Karpas-422 (cell line): Measurements from ENCODE around the gene CREB3L4. TPM values are rescaled to one million over a fixed set of nuclear protein-coding genes. Genes with fewer than 3 reads are reported as not detected.
"Not testable (repeated sequence)": the region's sequence is repeated elsewhere in the genome, so short reads cannot be mapped to it uniquely, and the experiment has no call there.

Source experiments
- DNase-seq: peaks from one replicate; pipeline ENCODE4 v3.0.0-alpha.2; 2015
- H2AFZ ChIP-seq: fragments of 200-600 bp; sonication (generic); 2 replicates; pipeline ENCODE4 v1.6.1; 2014; ENCODE audit warnings: antibody characterized with exemption, low read length, mixed read lengths
- H3K27ac ChIP-seq: fragments of 200-600 bp; sonication (generic); 2 replicates; pipeline ENCODE4 v1.5.1; 2014; ENCODE audit warnings: mild to moderate bottlenecking, low read length, moderate library complexity
- H3K27me3 ChIP-seq: fragments of 200-600 bp; sonication (generic); 2 replicates; pipeline ENCODE4 v1.6.1; 2014; ENCODE audit warnings: low read length, mixed read lengths
- H3K36me3 ChIP-seq: fragments of 200-600 bp; sonication (generic); 2 replicates; pipeline ENCODE4 v1.6.1; 2014; ENCODE audit warnings: low read length, mixed read lengths; ENCODE audit not compliant: insufficient read depth
- H3K4me1 ChIP-seq: fragments of 200-600 bp; sonication (generic); 2 replicates; pipeline ENCODE4 v1.6.1; 2014; ENCODE audit warnings: mild to moderate bottlenecking, low read length, mixed read lengths
- H3K4me2 ChIP-seq: fragments of 200-600 bp; sonication (generic); 2 replicates; pipeline ENCODE4 v1.6.1; 2014; ENCODE audit warnings: low read length, low read depth, mild to moderate bottlenecking; ENCODE audit not compliant: poor library complexity, severe bottlenecking
- H3K4me3 ChIP-seq: fragments of 200-600 bp; sonication (generic); 2 replicates; pipeline ENCODE4 v1.5.1; 2014; ENCODE audit warnings: mild to moderate bottlenecking, antibody characterized with exemption, low read length, mixed read lengths
- H3K79me2 ChIP-seq: fragments of 200-600 bp; sonication (generic); 2 replicates; pipeline ENCODE4 v1.6.1; 2014; ENCODE audit warnings: mild to moderate bottlenecking, low read length, mixed read lengths
- H3K9ac ChIP-seq: fragments of 200-600 bp; sonication (generic); 2 replicates; pipeline ENCODE4 v1.6.0; 2014; ENCODE audit warnings: low read length
- H3K9me2 ChIP-seq: fragments of 200-600 bp; sonication (generic), shearing (Covaris generic); replicated peaks from 2 replicates; pipeline ENCODE4 v1.6.0; 2014; ENCODE audit warnings: mild to moderate bottlenecking, low read length, moderate library complexity; ENCODE audit not compliant: insufficient read depth
- H3K9me3 ChIP-seq: fragments of 300-700, 200-600 bp; sonication (generic); 2 replicates; pipeline ENCODE4 v1.6.1; 2014; ENCODE audit warnings: low read length, mixed read lengths
- H4K20me1 ChIP-seq: fragments of 200-600 bp; sonication (generic); 2 replicates; pipeline ENCODE4 v1.6.1; 2014; ENCODE audit warnings: mild to moderate bottlenecking, antibody characterized with exemption, low read length, low read depth; ENCODE audit not compliant: insufficient read depth
- total RNA-seq: library from RNA; depleted of rRNA; stranded (reverse); fragments of >200 nt; shearing (Covaris generic); gene quantifications from 2 replicates; pipeline ENCODE4 v1.2.3, GENCODE V29; 2014; ENCODE audit warnings: low replicate concordance

Gene CREB3L4
- total RNA-seq, 1 experiment from 2014 or later: 22.2 TPM

- Histone ChIP-seq H3K27me3 (no peaks in the 10 kb centered on the region), H3K9me2 (no peaks in the 10 kb centered on the region), H2AFZ (peak within 1 kb of the TSS; percentile 29), H4K20me1 (peaks cover 13% of the 10 kb centered on the region), H3K4me3 (peak within 1 kb of the TSS; percentile 78), H3K9me3 (no peaks in the 10 kb centered on the region), H3K36me3 (peaks cover 22% of the 10 kb centered on the region), H3K4me2 (peak within 1 kb of the TSS; percentile 76), H3K27ac (peak within 1 kb of the TSS; percentile 60), H3K4me1 (peaks cover 39% of the 10 kb centered on the region), H3K79me2 (peaks cover 15% of the 10 kb centered on the region), H3K9ac (peak within 1 kb of the TSS; percentile 90)
- DNase-seq: peak; percentile 98
These were observed 22.9 kb downstream of the CREB3L4 start, which contains the start of gene RPS27 for GRCh38 chr1:153990468-153991150. TSS of gene RPS27 (plus strand) at chr1:153990762. CDS start at chr1:153990797, 35 bp downstream.

GRCh38 chr1:153991151-153991630, 23.5 kb downstream of the CREB3L4 start:
- Histone ChIP-seq H3K9me3 (no peaks in the 10 kb centered on the region), H3K4me3 (peak overlapping the region; percentile 78), H3K9ac (peak overlapping the region; percentile 90), H4K20me1 (peaks cover 13% of the 10 kb centered on the region), H3K36me3 (peaks cover 22% of the 10 kb centered on the region), H3K27me3 (no peaks in the 10 kb centered on the region), H3K79me2 (peaks cover 15% of the 10 kb centered on the region), H3K27ac (peak overlapping the region; percentile 60), H3K4me2 (peak overlapping the region; percentile 76), H2AFZ (no peak overlapping the region), H3K4me1 (peaks cover 34% of the 10 kb centered on the region), H3K9me2 (no peaks in the 10 kb centered on the region)
- peak; percentile 44 for DNase-seq

- Histone ChIP-seq H3K27me3 (no peaks in the 10 kb centered on the region), H3K27ac (peak overlapping the region; percentile 60), H3K9me3 (no peaks in the 10 kb centered on the region), H4K20me1 (peaks cover 13% of the 10 kb centered on the region), H3K36me3 (peaks cover 22% of the 10 kb centered on the region), H3K4me3 (peak overlapping the region; percentile 78), H3K4me2 (peak overlapping the region; percentile 76), H2AFZ (no peak overlapping the region), H3K9me2 (no peaks in the 10 kb centered on the region), H3K4me1 (peaks cover 30% of the 10 kb centered on the region), H3K9ac (peak overlapping the region; percentile 90), H3K79me2 (peaks cover 15% of the 10 kb centered on the region)
- DNase-seq: no peak
These were observed 24.1 kb downstream of the CREB3L4 start for GRCh38 chr1:153991806-153992205.

GRCh38 chr1:153995202-153995601, 27.5 kb downstream of the CREB3L4 start:
- H4K20me1 ChIP-seq: peaks cover 13% of the 10 kb centered on the region
- H3K36me3 ChIP-seq: peaks cover 22% of the 10 kb centered on the region
- H3K9me2 ChIP-seq: no peaks in the 10 kb centered on the region
- DNase-seq: peak; percentile 53
- no peaks in the 10 kb centered on the region for H3K27me3 ChIP-seq
- H3K9ac ChIP-seq: no peak overlapping the region
- H3K27ac ChIP-seq: no peak overlapping the region
- peaks cover 15% of the 10 kb centered on the region for H3K79me2 ChIP-seq
- H3K9me3 ChIP-seq: no peaks in the 10 kb centered on the region
- H3K4me2 ChIP-seq: no peak overlapping the region
- no peak overlapping the region for H2AFZ ChIP-seq
- H3K4me3 ChIP-seq: no peak overlapping the region
- peaks cover 18% of the 10 kb centered on the region for H3K4me1 ChIP-seq

- Histone ChIP-seq H3K36me3 (peaks cover 22% of the 10 kb centered on the region), H3K4me3 (no peak overlapping the region), H4K20me1 (peaks cover 13% of the 10 kb centered on the region), H2AFZ (no peak overlapping the region), H3K4me1 (peaks cover 16% of the 10 kb centered on the region), H3K9ac (no peak overlapping the region), H3K9me3 (no peaks in the 10 kb centered on the region), H3K79me2 (peaks cover 15% of the 10 kb centered on the region), H3K4me2 (no peak overlapping the region), H3K27me3 (no peaks in the 10 kb centered on the region), H3K27ac (no peak overlapping the region), H3K9me2 (no peaks in the 10 kb centered on the region)
- DNase-seq: peak; percentile 49
These were observed 27.9 kb downstream of the CREB3L4 start for GRCh38 chr1:153995640-153996039.

GRCh38 chr1:153996882-153997281, 29.2 kb downstream of the CREB3L4 start:
- H3K79me2 ChIP-seq, H2AFZ ChIP-seq, H3K4me1 ChIP-seq, H3K9me3 ChIP-seq, H3K27ac ChIP-seq, H3K4me2 ChIP-seq, H4K20me1 ChIP-seq, DNase-seq, H3K9me2 ChIP-seq, H3K27me3 ChIP-seq, H3K9ac ChIP-seq, H3K4me3 ChIP-seq: not testable (repeated sequence)
- peaks cover 11% of the 10 kb centered on the region for H3K36me3 ChIP-seq

- H4K20me1 ChIP-seq: no peaks in the 10 kb centered on the region
- no peak overlapping the region for H3K27ac ChIP-seq
- H3K36me3 ChIP-seq: no peaks in the 10 kb centered on the region
- H3K9me2 ChIP-seq: no peaks in the 10 kb centered on the region
- H3K9ac ChIP-seq: no peak overlapping the region
- H3K79me2 ChIP-seq: no peaks in the 10 kb centered on the region
- H3K4me3 ChIP-seq: no peak overlapping the region
- no peak overlapping the region for H3K4me2 ChIP-seq
- H3K9me3 ChIP-seq: no peaks in the 10 kb centered on the region
- H3K27me3 ChIP-seq: no peaks in the 10 kb centered on the region
- no peaks in the 10 kb centered on the region for H3K4me1 ChIP-seq
- no peak for DNase-seq
- no peak overlapping the region for H2AFZ ChIP-seq
These were observed 32.7 kb downstream of the CREB3L4 start for GRCh38 chr1:154000420-154000819.

GRCh38 chr1:154006136-154006535, 38.4 kb downstream of the CREB3L4 start:
- Histone ChIP-seq H3K9me2 (no peaks in the 10 kb centered on the region), H3K36me3 (no peaks in the 10 kb centered on the region), H2AFZ (no peak overlapping the region), H3K9me3 (no peaks in the 10 kb centered on the region), H3K79me2 (no peaks in the 10 kb centered on the region), H3K27me3 (no peaks in the 10 kb centered on the region), H3K27ac (no peak overlapping the region), H3K9ac (no peak overlapping the region), H3K4me2 (no peak overlapping the region), H3K4me1 (no peaks in the 10 kb centered on the region), H3K4me3 (no peak overlapping the region), H4K20me1 (no peaks in the 10 kb centered on the region)
- no peak for DNase-seq
